ENCODE measurements around the gene MYL5.
"Not testable (repeated sequence)": the region's sequence is repeated elsewhere in the genome, so short reads cannot be mapped to it uniquely, and the experiment has no call there.

The MYL5 gene

GRCh38 chr4:633406-633805, 40.9 kb upstream of the MYL5 start:
- H3K27ac Mint-ChIP-seq: no peak overlapping the region
- H3K4me1 Mint-ChIP-seq: no peaks in the 10 kb centered on the region
- no peaks in the 10 kb centered on the region for H3K36me3 Mint-ChIP-seq
- H3K4me3 Mint-ChIP-seq: no peak overlapping the region
- H3K27me3 Mint-ChIP-seq: peaks cover 41% of the 10 kb centered on the region
- peak; percentile 13 for ATAC-seq
- H3K9me3 Mint-ChIP-seq: peaks cover 16% of the 10 kb centered on the region

GRCh38 chr4:633976-634598, 40.3 kb upstream of the MYL5 start:
- Mint-ChIP-seq H3K4me1 (no peaks in the 10 kb centered on the region), H3K4me3 (no peak overlapping the region), H3K27me3 (peaks cover 48% of the 10 kb centered on the region), H3K36me3 (no peaks in the 10 kb centered on the region), H3K9me3 (peaks cover 16% of the 10 kb centered on the region), H3K27ac (no peak overlapping the region)
- peak; percentile 25 for ATAC-seq

GRCh38 chr4:634599-634985, 39.8 kb upstream of the MYL5 start:
- no peaks in the 10 kb centered on the region for H3K36me3 Mint-ChIP-seq
- no peak for ATAC-seq
- H3K4me3 Mint-ChIP-seq: no peak overlapping the region
- H3K9me3 Mint-ChIP-seq: peaks cover 16% of the 10 kb centered on the region
- H3K4me1 Mint-ChIP-seq: no peaks in the 10 kb centered on the region
- peaks cover 50% of the 10 kb centered on the region for H3K27me3 Mint-ChIP-seq
- H3K27ac Mint-ChIP-seq: no peak overlapping the region

DNA sequence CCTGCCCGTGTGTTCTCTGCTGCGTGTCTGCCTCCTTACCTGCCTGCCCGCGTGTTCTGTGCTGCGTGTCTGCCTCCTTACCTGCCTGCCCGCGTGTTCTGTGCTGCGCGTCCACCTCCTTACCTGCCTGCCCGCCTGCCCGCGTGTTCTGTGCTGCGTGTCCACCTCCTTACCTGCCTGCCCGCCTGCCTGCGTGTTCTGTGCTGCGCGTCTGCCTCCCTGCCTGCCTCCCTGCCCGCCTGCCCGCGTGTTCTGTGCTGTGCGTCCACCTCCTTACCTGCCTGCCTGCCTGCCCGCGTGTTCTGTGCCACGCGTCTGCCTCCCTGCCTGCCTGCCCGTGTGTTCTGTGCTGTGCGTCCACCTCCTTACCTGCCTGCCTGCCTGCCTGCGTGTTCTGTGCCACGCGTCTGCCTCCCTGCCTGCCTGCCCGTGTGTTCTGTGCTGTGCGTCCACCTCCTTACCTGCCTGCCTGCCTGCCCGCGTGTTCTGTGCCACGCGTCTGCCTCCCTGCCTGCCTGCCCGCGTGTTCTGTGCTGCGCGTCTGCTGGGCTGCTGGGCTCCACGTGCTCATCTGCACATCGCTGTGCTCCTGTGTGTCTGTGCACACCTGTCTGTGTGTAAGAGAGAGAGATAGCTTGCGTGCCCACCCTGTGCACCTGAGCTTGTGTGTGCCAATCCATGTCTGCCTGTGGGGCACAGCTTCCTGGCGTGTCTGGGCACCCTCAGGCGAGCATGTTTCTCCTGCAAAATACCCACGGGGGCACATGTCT, 39.1 kb upstream of the MYL5 start:
- H3K4me1 Mint-ChIP-seq, H3K27ac Mint-ChIP-seq, H3K4me3 Mint-ChIP-seq, ATAC-seq, H3K36me3 Mint-ChIP-seq: not testable (repeated sequence)
- H3K27me3 Mint-ChIP-seq: peaks cover 50% of the 10 kb centered on the region
- peaks cover 16% of the 10 kb centered on the region for H3K9me3 Mint-ChIP-seq

GRCh38 chr4:635851-636627, 38.3 kb upstream of the MYL5 start:
- Mint-ChIP-seq H3K36me3 (no peaks in the 10 kb centered on the region), H3K27ac (no peak overlapping the region), H3K9me3 (peaks cover 18% of the 10 kb centered on the region), H3K27me3 (peaks cover 58% of the 10 kb centered on the region), H3K4me3 (no peak overlapping the region), H3K4me1 (no peaks in the 10 kb centered on the region)
- no peak for ATAC-seq

GRCh38 chr4:636628-637159, 37.6 kb upstream of the MYL5 start:
- peaks cover 12% of the 10 kb centered on the region for H3K9me3 Mint-ChIP-seq
- ATAC-seq: no peak
- H3K36me3 Mint-ChIP-seq: no peaks in the 10 kb centered on the region
- H3K4me3 Mint-ChIP-seq: no peak overlapping the region
- H3K27ac Mint-ChIP-seq: no peak overlapping the region
- H3K4me1 Mint-ChIP-seq: no peaks in the 10 kb centered on the region
- peaks cover 61% of the 10 kb centered on the region for H3K27me3 Mint-ChIP-seq

DNA sequence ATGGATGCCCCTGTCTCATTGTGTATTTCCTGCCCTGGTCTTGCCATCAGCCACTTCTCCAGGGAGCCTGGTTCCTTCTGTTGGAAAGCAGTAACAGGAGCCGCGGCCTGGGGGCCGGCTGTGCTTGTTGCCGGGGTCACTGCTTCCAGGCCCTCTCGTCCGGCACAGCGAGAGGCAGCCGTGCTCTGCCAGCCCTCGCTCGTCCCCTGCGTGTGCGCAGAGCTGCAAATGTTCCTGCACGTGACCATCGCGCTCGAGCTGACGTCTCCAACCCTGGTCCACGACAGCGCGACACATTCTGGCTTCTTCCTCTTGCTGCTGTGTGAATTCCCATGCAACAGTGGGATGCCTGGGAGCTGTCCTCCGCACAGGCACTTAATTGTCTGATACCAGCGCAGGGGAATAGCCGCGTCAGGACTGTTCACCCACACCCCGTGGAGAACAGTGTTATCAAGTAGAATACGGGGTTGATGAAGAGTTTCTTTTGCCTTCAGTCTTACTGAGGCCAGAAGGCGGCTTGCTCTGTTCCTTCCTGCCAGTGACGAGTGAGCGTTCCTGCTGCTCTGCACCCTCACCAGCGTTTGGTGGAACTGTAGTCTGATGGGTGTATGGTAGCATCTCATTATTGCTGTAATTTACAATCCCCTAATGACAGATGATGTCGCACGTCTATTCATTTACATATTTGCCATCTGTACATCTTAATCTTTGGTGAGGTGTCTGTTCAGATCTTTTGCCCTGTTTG, 36.6 kb upstream of the MYL5 start:
- Mint-ChIP-seq H3K27ac (no peak overlapping the region), H3K4me3 (no peak overlapping the region), H3K27me3 (peaks cover 61% of the 10 kb centered on the region), H3K4me1 (no peaks in the 10 kb centered on the region), H3K9me3 (peaks cover 8% of the 10 kb centered on the region), H3K36me3 (no peaks in the 10 kb centered on the region)
- no peak for ATAC-seq

- H3K36me3 Mint-ChIP-seq, H3K4me3 Mint-ChIP-seq, H3K27ac Mint-ChIP-seq, ATAC-seq, H3K9me3 Mint-ChIP-seq, H3K4me1 Mint-ChIP-seq: not testable (repeated sequence)
- peaks cover 66% of the 10 kb centered on the region for H3K27me3 Mint-ChIP-seq
Observed at GRCh38 chr4:642366-642765, 32.0 kb upstream of the MYL5 start.

DNA sequence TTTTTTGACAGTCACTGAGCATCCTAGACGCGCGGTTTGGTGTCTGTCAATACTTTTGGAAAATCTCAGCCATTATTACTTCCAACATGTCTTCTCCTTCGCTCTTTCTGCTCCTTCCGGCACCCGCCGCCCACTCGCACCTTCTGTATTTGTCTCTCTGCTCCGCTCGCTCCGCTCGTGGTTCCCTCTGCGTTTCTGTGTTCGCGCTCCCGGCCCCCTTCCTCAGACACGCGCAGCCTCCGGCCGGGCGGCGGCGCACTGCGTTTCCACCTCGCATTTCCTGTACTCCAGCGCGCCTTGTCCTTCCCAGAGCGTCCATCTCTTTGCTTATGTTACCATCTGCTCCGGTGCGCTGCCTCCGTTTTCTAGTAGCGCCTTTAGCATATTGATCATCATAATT, 27.9 kb upstream of the MYL5 start:
- Mint-ChIP-seq H3K9me3 (peaks cover 6% of the 10 kb centered on the region), H3K27me3 (peaks cover 49% of the 10 kb centered on the region), H3K27ac (no peak overlapping the region), H3K36me3 (no peaks in the 10 kb centered on the region), H3K4me1 (no peaks in the 10 kb centered on the region), H3K4me3 (no peak overlapping the region)
- no peak for ATAC-seq

DNA sequence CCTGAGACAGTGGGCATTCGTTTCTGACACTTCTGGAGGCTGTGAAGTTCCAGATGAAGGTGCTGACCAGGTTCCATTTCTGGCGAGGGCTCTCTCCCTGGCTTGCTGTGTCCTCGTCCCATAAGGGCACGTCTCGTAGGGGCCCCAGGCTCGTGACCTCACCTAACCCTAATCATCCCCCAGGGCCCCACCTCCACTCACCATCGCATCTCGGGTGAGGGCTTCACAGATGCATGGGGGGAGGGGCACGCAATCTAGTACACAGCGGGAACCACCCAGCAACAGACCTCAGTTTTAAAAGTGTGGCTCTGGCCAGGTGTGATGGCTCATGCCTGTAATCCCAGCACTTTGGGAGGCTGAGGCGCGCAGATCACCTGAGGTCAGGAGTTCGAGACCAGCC, 26.9 kb upstream of the MYL5 start:
- no peaks in the 10 kb centered on the region for H3K4me1 Mint-ChIP-seq
- ATAC-seq: no peak
- no peak overlapping the region for H3K27ac Mint-ChIP-seq
- peaks cover 6% of the 10 kb centered on the region for H3K9me3 Mint-ChIP-seq
- H3K27me3 Mint-ChIP-seq: peaks cover 54% of the 10 kb centered on the region
- H3K4me3 Mint-ChIP-seq: no peak overlapping the region
- no peaks in the 10 kb centered on the region for H3K36me3 Mint-ChIP-seq

GRCh38 chr4:648579-649292, 25.6 kb upstream of the MYL5 start:
- H3K36me3 Mint-ChIP-seq: no peaks in the 10 kb centered on the region
- no peak overlapping the region for H3K4me3 Mint-ChIP-seq
- peaks cover 67% of the 10 kb centered on the region for H3K27me3 Mint-ChIP-seq
- peaks cover 6% of the 10 kb centered on the region for H3K9me3 Mint-ChIP-seq
- no peak for ATAC-seq
- H3K4me1 Mint-ChIP-seq: no peaks in the 10 kb centered on the region
- no peak overlapping the region for H3K27ac Mint-ChIP-seq

DNA sequence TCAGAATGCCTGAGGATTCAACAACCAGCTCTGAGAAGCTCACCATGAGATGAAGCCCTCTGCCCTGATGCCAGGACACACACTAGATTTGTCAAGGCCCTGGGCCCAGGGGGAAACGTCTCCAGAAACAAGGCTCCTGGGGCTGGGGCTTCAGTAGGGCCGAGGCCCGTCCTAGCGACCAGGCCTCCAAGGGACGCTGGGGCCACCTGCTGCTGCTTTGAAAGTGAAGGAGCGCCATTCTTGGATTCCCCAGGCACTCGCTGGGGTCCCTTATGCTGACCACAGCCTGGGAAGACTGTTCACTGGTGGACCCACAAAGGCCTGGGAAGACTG, 25.1 kb upstream of the MYL5 start:
- H3K27ac Mint-ChIP-seq: no peak overlapping the region
- H3K4me3 Mint-ChIP-seq: no peak overlapping the region
- H3K9me3 Mint-ChIP-seq: peaks cover 6% of the 10 kb centered on the region
- H3K36me3 Mint-ChIP-seq: no peaks in the 10 kb centered on the region
- ATAC-seq: no peak
- H3K27me3 Mint-ChIP-seq: peaks cover 72% of the 10 kb centered on the region
- no peaks in the 10 kb centered on the region for H3K4me1 Mint-ChIP-seq

DNA sequence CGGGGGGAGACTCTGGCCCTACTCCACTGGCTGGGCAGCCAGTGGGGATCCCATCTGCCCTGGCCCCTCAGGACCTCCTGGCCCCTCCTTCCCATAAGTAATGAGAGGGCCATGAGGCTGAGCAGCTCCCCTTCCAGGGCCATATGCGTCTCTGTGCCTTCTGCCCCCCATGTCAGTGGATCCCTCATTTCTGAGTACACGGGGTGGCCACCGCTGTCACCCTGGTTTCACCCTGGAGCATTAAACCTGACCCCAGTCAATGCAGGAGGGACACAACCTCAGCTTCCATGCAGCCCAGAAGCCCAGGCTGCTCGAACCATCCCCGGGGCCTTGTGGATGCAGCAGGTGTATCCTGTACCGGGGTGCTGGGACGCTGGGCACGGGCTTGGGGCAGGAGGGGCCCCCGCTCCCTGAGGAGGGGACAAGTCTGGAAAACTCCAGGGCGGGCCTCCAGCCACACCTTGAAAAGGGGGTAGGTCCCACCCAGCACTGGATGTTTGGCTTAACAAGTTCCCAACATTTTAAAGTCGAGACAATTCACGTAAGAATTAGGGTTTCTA, 24.5 kb upstream of the MYL5 start:
- peaks cover 72% of the 10 kb centered on the region for H3K27me3 Mint-ChIP-seq
- H3K27ac Mint-ChIP-seq: no peak overlapping the region

GRCh38 chr4:650461-650860, 23.9 kb upstream of the MYL5 start:
- ATAC-seq: no peak
- Mint-ChIP-seq H3K36me3 (no peaks in the 10 kb centered on the region), H3K27ac (no peak overlapping the region), H3K4me1 (no peaks in the 10 kb centered on the region), H3K4me3 (no peak overlapping the region), H3K9me3 (peaks cover 2% of the 10 kb centered on the region), H3K27me3 (peaks cover 66% of the 10 kb centered on the region)

More for the DNA sequence above, 24.5 kb upstream of the MYL5 start:
- no peak for ATAC-seq
- Mint-ChIP-seq H3K4me1 (no peaks in the 10 kb centered on the region), H3K36me3 (no peaks in the 10 kb centered on the region), H3K4me3 (no peak overlapping the region), H3K9me3 (peaks cover 4% of the 10 kb centered on the region)
